Upper lobe of right lung (tissue), 1 donor: Measurements from ENCODE around the gene ZNF831. TPM values are rescaled to one million over a fixed set of nuclear protein-coding genes. Genes with fewer than 3 reads are reported as not detected.

Source experiments
- ATAC-seq: fragments of 200-7000 bp; cut with Tn5 transposase; one replicate; pipeline ENCODE4 v1.9.1; 2020; ENCODE audit warnings: mild to moderate bottlenecking, moderate library complexity
- DNase-seq: peaks from one replicate; pipeline ENCODE4 v3.0.0-alpha.2; 2020
- H3K27ac ChIP-seq: fragments of 200-600 bp; one replicate; pipeline ENCODE4 v1.8.0; 2022
- H3K27me3 ChIP-seq: fragments of 200-600 bp; one replicate; pipeline ENCODE4 v1.8.0; 2022; ENCODE audit warnings: mild to moderate bottlenecking
- H3K36me3 ChIP-seq: fragments of 200-600 bp; one replicate; pipeline ENCODE4 v1.8.0; 2022
- H3K4me1 ChIP-seq: fragments of 200-600 bp; one replicate; pipeline ENCODE4 v1.8.0; 2022
- H3K4me3 ChIP-seq: fragments of 200-600 bp; one replicate; pipeline ENCODE4 v1.8.0; 2022; ENCODE audit warnings: mild to moderate bottlenecking
- H3K9me3 ChIP-seq: fragments of 200-600 bp; one replicate; pipeline ENCODE4 v1.8.0; 2022
- intact Hi-C: fragments of 100-400 bp; cut with DNase I; formaldehyde crosslinking; loops from one replicate; pipeline ENCODE4 v1.11.0; 2022
- total RNA-seq: library from RNA; stranded (reverse); fragmentation: NEBNext Ultra II Directional; extraction: Animal tissue kit (Norgen Biotek cat#: 25700); gene quantifications from one replicate; pipeline ENCODE4 v1.2.1, GENCODE V29; 2021
- TF ChIP-seq, protein P1 (sequence below): fragments of 200-600 bp; IDR thresholded peaks from one replicate; pipeline ENCODE4 v1.8.0; 2022; ENCODE audit warnings: antibody characterized with exemption
- donor health status: DM: no; HTN: yes; CAD: no; lungs with severe emphysema.

The ZNF831 gene
- total RNA-seq, 1 donor from 2014 or later, result 1.0 TPM

DNA sequence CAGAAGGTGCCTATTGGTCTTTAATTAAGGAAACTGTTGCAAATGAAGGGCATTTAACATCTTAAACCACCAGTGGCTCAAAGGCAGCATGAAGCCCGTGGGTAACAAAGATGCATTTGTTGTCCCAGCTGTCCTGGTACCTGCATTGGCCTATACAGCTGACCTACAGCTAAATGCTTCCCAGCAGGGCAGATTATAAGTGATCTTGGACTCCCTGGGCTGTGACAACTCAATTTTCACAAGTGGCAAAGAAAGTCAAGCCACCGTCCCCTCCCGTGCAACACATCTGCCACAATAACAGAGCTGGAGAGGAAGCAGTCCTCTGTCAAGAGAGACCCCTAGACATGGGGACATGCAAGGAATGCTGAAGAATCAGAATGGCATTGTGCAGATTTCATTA is 105.2 kb downstream of the ZNF831 start:
- ATAC-seq (no peak), DNase-seq (no peak)
- Histone ChIP-seq H3K27ac (no peak overlapping the region), H3K4me3 (no peak overlapping the region), H3K27me3 (peaks cover 20% of the 10 kb centered on the region), H3K4me1 (no peaks in the 10 kb centered on the region), H3K36me3 (no peaks in the 10 kb centered on the region), H3K9me3 (no peaks in the 10 kb centered on the region)
- intact Hi-C loops, result no loop called here
- TF ChIP-seq, protein P1, sequence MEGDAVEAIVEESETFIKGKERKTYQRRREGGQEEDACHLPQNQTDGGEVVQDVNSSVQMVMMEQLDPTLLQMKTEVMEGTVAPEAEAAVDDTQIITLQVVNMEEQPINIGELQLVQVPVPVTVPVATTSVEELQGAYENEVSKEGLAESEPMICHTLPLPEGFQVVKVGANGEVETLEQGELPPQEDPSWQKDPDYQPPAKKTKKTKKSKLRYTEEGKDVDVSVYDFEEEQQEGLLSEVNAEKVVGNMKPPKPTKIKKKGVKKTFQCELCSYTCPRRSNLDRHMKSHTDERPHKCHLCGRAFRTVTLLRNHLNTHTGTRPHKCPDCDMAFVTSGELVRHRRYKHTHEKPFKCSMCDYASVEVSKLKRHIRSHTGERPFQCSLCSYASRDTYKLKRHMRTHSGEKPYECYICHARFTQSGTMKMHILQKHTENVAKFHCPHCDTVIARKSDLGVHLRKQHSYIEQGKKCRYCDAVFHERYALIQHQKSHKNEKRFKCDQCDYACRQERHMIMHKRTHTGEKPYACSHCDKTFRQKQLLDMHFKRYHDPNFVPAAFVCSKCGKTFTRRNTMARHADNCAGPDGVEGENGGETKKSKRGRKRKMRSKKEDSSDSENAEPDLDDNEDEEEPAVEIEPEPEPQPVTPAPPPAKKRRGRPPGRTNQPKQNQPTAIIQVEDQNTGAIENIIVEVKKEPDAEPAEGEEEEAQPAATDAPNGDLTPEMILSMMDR, result no peak

DNA sequence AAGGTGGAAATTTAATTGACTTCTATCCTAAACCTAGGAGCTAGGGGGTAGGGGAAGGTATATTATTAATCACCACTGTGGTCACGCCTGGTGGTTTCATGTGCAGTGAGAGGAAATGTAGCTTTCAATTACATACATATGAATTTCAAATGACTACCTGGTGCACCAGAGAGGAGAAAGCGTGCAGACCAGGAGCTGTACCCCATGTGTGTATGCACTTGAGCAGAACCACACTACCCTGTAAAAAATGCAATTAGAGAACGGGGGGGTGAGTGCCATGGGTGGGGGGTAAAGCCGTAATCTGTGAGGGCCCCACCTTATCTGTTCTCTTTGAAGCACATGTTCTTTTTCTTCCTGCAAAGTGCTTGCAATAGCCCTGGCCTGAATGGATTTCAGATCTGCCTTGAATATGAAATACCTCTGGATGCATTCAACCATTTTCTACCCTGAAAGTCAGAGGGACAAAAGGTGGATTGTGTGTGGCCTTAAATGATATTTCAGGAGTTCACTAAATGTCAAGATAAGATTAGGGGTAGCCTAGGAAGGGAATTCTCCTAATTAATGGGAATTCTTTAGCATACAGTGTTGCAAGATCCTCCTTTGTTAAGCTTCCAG is 105.9 kb downstream of the ZNF831 start:
- ATAC-seq, result no peak
- TF ChIP-seq, protein P1, result no peak
- Histone ChIP-seq H3K36me3 (no peaks in the 10 kb centered on the region), H3K4me3 (no peak overlapping the region), H3K4me1 (no peaks in the 10 kb centered on the region), H3K27me3 (peaks cover 20% of the 10 kb centered on the region), H3K9me3 (no peaks in the 10 kb centered on the region), H3K27ac (no peak overlapping the region)
- intact Hi-C loops, result no loop called here
- no peak for DNase-seq

DNA sequence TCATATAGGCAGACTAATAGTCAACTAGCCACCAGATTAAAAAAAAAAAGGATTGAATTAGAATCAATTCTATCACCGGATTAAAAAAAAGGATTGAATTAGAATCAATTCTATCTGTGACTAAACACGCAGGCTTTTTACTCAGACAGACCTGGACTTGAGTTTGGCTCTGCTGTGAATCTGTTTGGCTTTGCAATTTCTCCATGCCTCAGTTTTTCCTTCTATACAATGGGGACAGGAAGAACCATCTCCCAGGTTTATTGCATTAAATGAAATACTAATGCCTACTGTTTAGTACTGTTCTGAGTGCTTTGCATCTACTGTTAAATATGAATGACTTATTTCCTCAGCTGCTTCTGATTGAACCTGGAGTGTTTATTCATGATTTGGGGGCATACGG is 106.8 kb downstream of the ZNF831 start:
- TF ChIP-seq, protein P1, result no peak
- no peaks in the 10 kb centered on the region for H3K9me3 ChIP-seq
- no peaks in the 10 kb centered on the region for H3K36me3 ChIP-seq
- H3K27ac ChIP-seq, result no peak overlapping the region
- ATAC-seq (no peak), DNase-seq (no peak)
- peaks cover 20% of the 10 kb centered on the region for H3K27me3 ChIP-seq
- no peak overlapping the region for H3K4me3 ChIP-seq
- H3K4me1 ChIP-seq, result no peaks in the 10 kb centered on the region
- intact Hi-C loops, result no loop called here

DNA sequence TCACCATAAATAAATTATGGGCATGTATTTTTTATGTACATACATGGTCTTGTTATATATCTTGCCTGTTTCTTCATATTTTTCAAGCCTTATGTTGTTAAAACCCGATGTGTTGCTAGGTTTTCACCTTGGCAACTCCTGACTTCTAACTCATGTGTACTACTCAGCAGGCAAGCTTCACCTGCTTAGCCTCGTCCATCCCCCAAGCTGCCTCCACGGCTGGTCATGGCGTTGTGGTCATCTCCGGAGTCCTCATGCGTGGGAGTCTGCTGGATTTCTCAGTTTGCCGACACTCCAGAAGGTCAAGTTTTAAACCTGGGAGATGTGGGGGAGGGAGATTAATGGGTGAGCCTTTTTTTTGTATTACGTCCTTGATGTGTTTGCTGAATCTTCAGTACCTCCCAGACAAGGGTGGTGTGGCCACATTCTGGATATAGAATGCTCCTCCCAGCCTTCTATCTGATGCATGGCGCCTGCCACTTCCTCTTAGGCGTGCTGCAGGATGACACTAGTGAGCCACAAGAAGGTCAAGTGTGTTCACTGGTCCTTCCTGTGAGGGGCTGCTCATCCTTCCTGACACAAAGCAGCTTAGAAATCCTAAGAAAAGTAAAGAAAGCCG is 110.2 kb downstream of the ZNF831 start:
- Histone ChIP-seq H3K27me3 (peaks cover 12% of the 10 kb centered on the region), H3K9me3 (no peaks in the 10 kb centered on the region), H3K4me3 (no peak overlapping the region), H3K4me1 (no peaks in the 10 kb centered on the region), H3K36me3 (no peaks in the 10 kb centered on the region), H3K27ac (no peak overlapping the region)
- ATAC-seq, result no peak
- DNase-seq, result no peak
- TF ChIP-seq, protein P1, result no peak
- intact Hi-C loops, result no loop called here

DNA sequence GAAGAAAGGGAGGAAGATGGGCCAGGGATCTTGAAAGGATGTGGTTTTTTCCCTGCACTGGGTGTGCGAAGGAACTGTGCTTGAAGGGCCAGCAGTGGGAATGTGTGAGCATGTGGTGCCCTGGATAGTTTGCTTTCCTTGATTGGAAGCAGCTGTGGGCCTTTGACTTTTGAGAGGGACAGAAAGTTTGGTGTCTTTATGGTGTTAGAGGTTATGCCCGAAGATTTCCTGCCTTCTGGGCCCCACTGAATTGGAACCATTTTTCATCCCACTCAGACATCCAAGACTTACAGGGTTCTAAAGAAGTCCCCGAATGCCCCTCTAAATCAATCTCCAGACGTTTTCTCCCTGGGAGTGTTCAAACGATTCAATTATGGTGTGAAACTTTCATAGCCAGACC is 113.3 kb downstream of the ZNF831 start:
- no peak for DNase-seq
- peaks cover 7% of the 10 kb centered on the region for H3K27me3 ChIP-seq
- intact Hi-C loops, result no loop called here

More for the DNA sequence above, 113.3 kb downstream of the ZNF831 start:
- no peaks in the 10 kb centered on the region for H3K9me3 ChIP-seq
- no peak overlapping the region for H3K4me3 ChIP-seq
- ATAC-seq, result no peak
- H3K4me1 ChIP-seq, result no peaks in the 10 kb centered on the region
- TF ChIP-seq, protein P1, result no peak
- no peak overlapping the region for H3K27ac ChIP-seq
- no peaks in the 10 kb centered on the region for H3K36me3 ChIP-seq
